Activated CD8-positive, alpha-beta T cell treated with anti-CD3 and anti-CD28 coated beads, Interleukin-2, amount 10 ng/mL, durations not matched to agents 7 days and 5 days (primary cell): ENCODE data around the gene PTPRF. TPM values are rescaled to one million over a fixed set of nuclear protein-coding genes. Genes with fewer than 3 reads are reported as not detected.

Experiments used
- ATAC-seq: fragments of 150-1000 bp; cut with Tn5 transposase; one replicate; pipeline ENCODE4 v1.10.0; 2021; ENCODE audit warnings: moderate library complexity
- CTCF ChIA-PET: fragments of 350-600 bp; sonication (Branson Sonifier 250); formaldehyde crosslinking; loops from one replicate; lab custom pipeline; 2021; ENCODE audit warnings: antibody characterized with exemption; lab: Charles Lee
- POLR2A ChIA-PET: fragments of 350-600 bp; sonication (Branson Sonifier 250); formaldehyde crosslinking; loops from one replicate; lab custom pipeline; 2021; ENCODE audit warnings: antibody characterized with exemption; lab: Charles Lee
- DNase-seq: peaks from one replicate; pipeline ENCODE4 v3.0.0-alpha.2; 2020
- H3K27ac Mint-ChIP-seq: one replicate; pipeline ENCODE4 v1.8.0; 2021; ENCODE audit warnings: mild to moderate bottlenecking, mixed read lengths
- H3K27me3 Mint-ChIP-seq: one replicate; pipeline ENCODE4 v1.8.0; 2021; ENCODE audit warnings: low read depth, mixed read lengths
- H3K36me3 Mint-ChIP-seq: one replicate; pipeline ENCODE4 v1.8.0; 2021; ENCODE audit warnings: low read depth, mixed read lengths
- H3K4me1 Mint-ChIP-seq: one replicate; pipeline ENCODE4 v1.8.0; 2021; ENCODE audit warnings: low read depth, mixed read lengths
- H3K4me3 Mint-ChIP-seq: one replicate; pipeline ENCODE4 v1.8.0; 2021; ENCODE audit warnings: mild to moderate bottlenecking, mixed read lengths
- H3K9me3 Mint-ChIP-seq: one replicate; pipeline ENCODE4 v1.8.0; 2022; ENCODE audit warnings: mixed read lengths; ENCODE audit not compliant: insufficient read depth
- total RNA-seq, 2 experiments: library from RNA; stranded (reverse); gene quantifications; one replicate each; pipeline ENCODE4 v1.2.3, GENCODE V29; 2021

The PTPRF gene
- total RNA-seq, 2 experiments from 2014 or later: 0.61 to 0.65 TPM

- CTCF ChIA-PET: interaction anchor here (1.1 kb wide), 1 partner anchor 268 kb away, joined by 4 read pairs; no protein-coding TSS in a partner anchor
- ATAC-seq (no peak), DNase-seq (no peak)
- no peak overlapping the region for H3K4me3 Mint-ChIP-seq
- no peaks in the 10 kb centered on the region for H3K4me1 Mint-ChIP-seq
- no peak overlapping the region for H3K27ac Mint-ChIP-seq
- H3K27me3 Mint-ChIP-seq: no peaks in the 10 kb centered on the region
- H3K36me3 Mint-ChIP-seq: peaks cover 82% of the 10 kb centered on the region
- no peaks in the 10 kb centered on the region for H3K9me3 Mint-ChIP-seq
- POLR2A ChIA-PET: interaction anchor here (0.8 to 1.3 kb wide), 3 partner anchors 14 to 17 kb away, joined by 3 to 4 read pairs (median 3); partner anchors contain the start of gene KDM4A
Observed at GRCh38 chr1:43666608-43667007, 135.9 kb downstream of the PTPRF start.

GRCh38 chr1:43668956-43669355 lies 138.3 kb downstream of the PTPRF start:
- H3K4me3 Mint-ChIP-seq: no peak overlapping the region
- no peak for ATAC-seq
- H3K4me1 Mint-ChIP-seq: no peaks in the 10 kb centered on the region
- CTCF ChIA-PET: no interaction called here
- POLR2A ChIA-PET: no interaction called here
- H3K27me3 Mint-ChIP-seq: no peaks in the 10 kb centered on the region
- no peaks in the 10 kb centered on the region for H3K9me3 Mint-ChIP-seq
- no peak for DNase-seq
- H3K27ac Mint-ChIP-seq: no peak overlapping the region
- H3K36me3 Mint-ChIP-seq: peaks cover 76% of the 10 kb centered on the region

GRCh38 chr1:43669878-43670277 lies 139.2 kb downstream of the PTPRF start:
- CTCF ChIA-PET: no interaction called here
- Mint-ChIP-seq H3K27ac (no peak overlapping the region), H3K9me3 (no peaks in the 10 kb centered on the region), H3K36me3 (peaks cover 73% of the 10 kb centered on the region), H3K4me3 (no peak overlapping the region), H3K4me1 (no peaks in the 10 kb centered on the region), H3K27me3 (no peaks in the 10 kb centered on the region)
- POLR2A ChIA-PET: interaction anchor here (1.1 kb wide), 1 partner anchor 19 kb away, joined by 3 read pairs; the partner anchor contains the start of gene KDM4A
- no peak for ATAC-seq
- no peak for DNase-seq

- Mint-ChIP-seq H3K4me1 (no peaks in the 10 kb centered on the region), H3K4me3 (no peak overlapping the region), H3K9me3 (no peaks in the 10 kb centered on the region), H3K27ac (no peak overlapping the region), H3K36me3 (peaks cover 69% of the 10 kb centered on the region), H3K27me3 (no peaks in the 10 kb centered on the region)
- CTCF ChIA-PET: interaction anchor here (1.3 kb wide), 1 partner anchor 264 kb away, joined by 4 read pairs; no protein-coding TSS in a partner anchor
- ATAC-seq (no peak), DNase-seq (no peak)
- POLR2A ChIA-PET: interaction anchor here (0.8 kb wide), 1 partner anchor 122 kb away, joined by 3 read pairs; no protein-coding TSS in a partner anchor
Observed at GRCh38 chr1:43671193-43671592, 140.5 kb downstream of the PTPRF start.

GRCh38 chr1:43671626-43672330 lies 141.1 kb downstream of the PTPRF start:
- ChIA-PET CTCF (interaction anchor here (0.6 to 1.3 kb wide), 2 partner anchors 17 to 263 kb away, joined by 3 to 4 read pairs; no protein-coding TSS in a partner anchor), POLR2A (no interaction called here)
- Mint-ChIP-seq H3K4me1 (no peaks in the 10 kb centered on the region), H3K27me3 (no peaks in the 10 kb centered on the region), H3K4me3 (no peak overlapping the region), H3K9me3 (no peaks in the 10 kb centered on the region), H3K36me3 (peaks cover 64% of the 10 kb centered on the region), H3K27ac (no peak overlapping the region)
- ATAC-seq (no peak), DNase-seq (no peak)

- no peaks in the 10 kb centered on the region for H3K27me3 Mint-ChIP-seq
- H3K4me1 Mint-ChIP-seq: no peaks in the 10 kb centered on the region
- CTCF ChIA-PET: interaction anchor here (1.2 kb wide), 1 partner anchor 262 kb away, joined by 3 read pairs; no protein-coding TSS in a partner anchor
- H3K9me3 Mint-ChIP-seq: no peaks in the 10 kb centered on the region
- no peak for DNase-seq
- no peak overlapping the region for H3K4me3 Mint-ChIP-seq
- ATAC-seq: no peak
- POLR2A ChIA-PET: interaction anchor here (0.7 kb wide), 2 partner anchors 45 to 932 kb away, joined by 3 read pairs; no protein-coding TSS in a partner anchor
- peaks cover 59% of the 10 kb centered on the region for H3K36me3 Mint-ChIP-seq
- no peak overlapping the region for H3K27ac Mint-ChIP-seq
Observed at GRCh38 chr1:43673261-43673660, 142.6 kb downstream of the PTPRF start.

Other genes starting within 250 kb of the PTPRF start
- gene C1orf210, start 245.3 kb upstream of the PTPRF start, total RNA-seq: not detected
- 1 to 10 TPM in 1 of 2 experiments, under 1 TPM in 1; 0.53 to 1.3 TPM for gene TIE1, start 229.9 kb upstream of the PTPRF start, total RNA-seq
- gene MPL, start 193.1 kb upstream of the PTPRF start, total RNA-seq: not detected
- 100 to 1,000 TPM; 214 to 232 TPM for gene CDC20, start 171.9 kb upstream of the PTPRF start, total RNA-seq
- 10 to 100 TPM; 69.6 to 71.0 TPM for gene ELOVL1, start 162.9 kb upstream of the PTPRF start, total RNA-seq
- 10 to 100 TPM; 33.1 to 35.1 TPM for gene MED8, start 141.1 kb upstream of the PTPRF start, total RNA-seq
- 10 to 100 TPM; 57.2 to 58.3 TPM for gene SZT2, start 141.0 kb upstream of the PTPRF start, total RNA-seq
- gene HYI, start 77.0 kb upstream of the PTPRF start, total RNA-seq: 1 to 10 TPM; 8.4 to 9.5 TPM
- 10 to 100 TPM; 31.5 to 37.8 TPM for gene KDM4A, start 119.3 kb downstream of the PTPRF start, total RNA-seq
- 10 to 100 TPM; 20.4 to 23.3 TPM for gene ST3GAL3, start 176.7 kb downstream of the PTPRF start, total RNA-seq